IMR-90 (cell line): ENCODE measurements around the gene CNNM2. TPM values are rescaled to one million over a fixed set of nuclear protein-coding genes. Genes with fewer than 3 reads are reported as not detected.

ENCODE experiments used
- ATAC-seq: fragments of 200-7000 bp; cut with Tn5 transposase; 2 replicates; pipeline ENCODE4 v1.9.1; 2020; ENCODE audit warnings: low read depth, mild to moderate bottlenecking, moderate library complexity
- BruUV-seq: library from RNA; stranded (reverse); fragments of 400-500 nt; replicated peaks from 2 replicates; lab custom pipeline; 2021; lab: Mats Ljungman, UMichigan
- CTCF ChIA-PET: fragments of 300-600 bp; formaldehyde crosslinking; extraction: SDS; loops from one replicate; lab custom pipeline; 2021; ENCODE audit warnings: antibody characterized with exemption; lab: Yijun Ruan, JAX
- POLR2A ChIA-PET: fragments of 300-600 bp; sonication (Branson Sonifier 250); formaldehyde crosslinking; loops from one replicate; lab custom pipeline; 2022; ENCODE audit warnings: antibody characterized with exemption; ENCODE audit not compliant: unreplicated experiment; lab: Charles Lee
- DNase-seq: peaks from one replicate; pipeline ENCODE4 v3.0.0; 2013
- H2AFZ ChIP-seq: replicated peaks from 2 replicates; pipeline ENCODE3; 2013; ENCODE audit warnings: low read length, mild to moderate bottlenecking; ENCODE audit not compliant: poor library complexity
- H2AK5ac ChIP-seq: 2 replicates; pipeline ENCODE4 v1.6.1; 2013; ENCODE audit warnings: low read depth, low read length, inconsistent platforms
- H2AK9ac ChIP-seq: replicated peaks from 2 replicates; pipeline ENCODE3; 2013; ENCODE audit warnings: mild to moderate bottlenecking, low read depth, low read length, moderate library complexity; ENCODE audit not compliant: poor library complexity
- H2BK120ac ChIP-seq: 2 replicates; pipeline ENCODE4 v1.6.1; 2013; ENCODE audit warnings: low read depth, low read length, inconsistent platforms
- H2BK15ac ChIP-seq: 3 replicates; pipeline ENCODE4 v1.6.1; 2013; ENCODE audit warnings: low read depth, low read length, inconsistent platforms
- H2BK20ac ChIP-seq: 2 replicates; pipeline ENCODE4 v1.6.1; 2013; ENCODE audit warnings: low read depth, mild to moderate bottlenecking, inconsistent platforms, low read length, moderate library complexity
- H2BK5ac ChIP-seq: 2 replicates; pipeline ENCODE4 v1.6.1; 2013; ENCODE audit warnings: mild to moderate bottlenecking, low read depth, low read length, inconsistent platforms; ENCODE audit not compliant: poor library complexity, severe bottlenecking
- H3K14ac ChIP-seq: replicated peaks from 2 replicates; pipeline ENCODE4 v1.6.1; 2013; ENCODE audit warnings: low read depth, low read length, inconsistent platforms
- H3K18ac ChIP-seq: 2 replicates; pipeline ENCODE4 v1.6.1; 2013; ENCODE audit warnings: low read depth, low read length, control low read depth
- H3K23ac ChIP-seq: 2 replicates; pipeline ENCODE4 v1.6.1; 2013; ENCODE audit warnings: low read depth, low read length, inconsistent platforms
- H3K27ac ChIP-seq: 2 replicates; pipeline ENCODE4 v1.5.1; 2013; ENCODE audit warnings: mild to moderate bottlenecking, control low read depth, low read length; ENCODE audit not compliant: insufficient read depth
- H3K27me3 ChIP-seq: 2 replicates; pipeline ENCODE4 v1.6.1; 2013; ENCODE audit warnings: low read length; ENCODE audit not compliant: control insufficient read depth, insufficient read depth
- H3K36me3 ChIP-seq: 2 replicates; pipeline ENCODE4 v1.6.1; 2013; ENCODE audit warnings: low read length, mixed read lengths; ENCODE audit not compliant: control insufficient read depth, insufficient read depth
- H3K4ac ChIP-seq: 2 replicates; pipeline ENCODE4 v1.6.1; 2013; ENCODE audit warnings: low read depth, low read length, inconsistent platforms
- H3K4me1 ChIP-seq: 2 replicates; pipeline ENCODE4 v1.6.1; 2013; ENCODE audit warnings: low read length, mixed read lengths; ENCODE audit not compliant: control insufficient read depth, insufficient read depth
- H3K4me2 ChIP-seq: 2 replicates; pipeline ENCODE4 v1.6.1; 2013; ENCODE audit warnings: low read depth, mild to moderate bottlenecking, control low read depth, low read length, moderate library complexity
- H3K4me3 ChIP-seq: 2 replicates; pipeline ENCODE4 v1.5.1; 2013; ENCODE audit warnings: low read depth, mild to moderate bottlenecking, control low read depth, low read length, moderate library complexity; ENCODE audit not compliant: insufficient read depth
- H3K56ac ChIP-seq: 2 replicates; pipeline ENCODE4 v1.6.1; 2013; ENCODE audit warnings: low read length, inconsistent platforms; ENCODE audit not compliant: insufficient read depth; ENCODE audit errors: extremely low read depth
- H3K79me1 ChIP-seq, 2 experiments: 2 replicates each; pipeline ENCODE4 v1.6.1; 2013; ENCODE audit warnings: low read length in 2 of 2, inconsistent platforms in 1 of 2, low read depth in 1 of 2
- H3K9ac ChIP-seq: 2 replicates; pipeline ENCODE4 v1.6.1; 2013; ENCODE audit warnings: low read depth, low read length, control low read depth
- H3K9me1 ChIP-seq: 2 replicates; pipeline ENCODE4 v1.6.1; 2013; ENCODE audit warnings: low read length, inconsistent platforms; ENCODE audit not compliant: insufficient read depth
- H3K9me3 ChIP-seq: 2 replicates; pipeline ENCODE4 v1.6.1; 2013; ENCODE audit warnings: low read length; ENCODE audit not compliant: control insufficient read depth, insufficient read depth
- H4K20me1 ChIP-seq: 2 replicates; pipeline ENCODE4 v1.6.1; 2013; ENCODE audit warnings: low read length, inconsistent platforms; ENCODE audit not compliant: insufficient read depth
- H4K5ac ChIP-seq: 2 replicates; pipeline ENCODE4 v1.6.1; 2013; ENCODE audit warnings: mild to moderate bottlenecking, low read depth, low read length, control low read depth
- H4K8ac ChIP-seq, 2 experiments: 2 replicates each; pipeline ENCODE4 v1.6.1; 2013; ENCODE audit warnings: low read depth in 2 of 2, low read length in 2 of 2, control low read depth in 1 of 2, inconsistent platforms in 1 of 2
- H4K91ac ChIP-seq: 2 replicates; pipeline ENCODE4 v1.6.1; 2013; ENCODE audit warnings: low read depth, low read length, inconsistent platforms; ENCODE audit not compliant: insufficient read depth
- BHLHE40 ChIP-seq: fragments of 150-350 bp; IDR thresholded peaks from 2 replicates; pipeline ENCODE4 v1.6.1; 2016; ENCODE audit warnings: mild to moderate bottlenecking, low read depth, low read length
- CEBPB ChIP-seq: IDR thresholded peaks from 2 replicates; pipeline ENCODE4 v1.6.1; 2012; ENCODE audit warnings: low read depth, low read length, improper control_type of control experiment
- FOS ChIP-seq: fragments of 150-350 bp; IDR thresholded peaks from 2 replicates; pipeline ENCODE4 v1.6.1; 2016; ENCODE audit warnings: low read depth, low read length
- MAZ ChIP-seq: IDR thresholded peaks from 2 replicates; pipeline ENCODE4 v1.6.1; 2012; ENCODE audit warnings: low read depth, mild to moderate bottlenecking, low read length, improper control_type of control experiment, moderate library complexity, borderline replicate concordance
- MXI1 ChIP-seq: IDR thresholded peaks from 2 replicates; pipeline ENCODE4 v1.6.1; 2012; ENCODE audit warnings: low read depth, mild to moderate bottlenecking, low read length, moderate library complexity, borderline replicate concordance
- RAD21 ChIP-seq: IDR thresholded peaks from 2 replicates; pipeline ENCODE4 v1.6.1; 2012; ENCODE audit warnings: low read length, improper control_type of control experiment
- RFX5 ChIP-seq: IDR thresholded peaks from 2 replicates; pipeline ENCODE4 v1.8.0; 2012; ENCODE audit warnings: low read depth, mild to moderate bottlenecking, low read length, moderate library complexity
- SMC3 ChIP-seq: fragments of 150-350 bp; IDR thresholded peaks from 2 replicates; pipeline ENCODE4 v1.6.1; 2016; ENCODE audit warnings: low read depth, mild to moderate bottlenecking, antibody characterized with exemption, low read length, moderate library complexity
- WGBS, 2 experiments: methylation state at CpG; one replicate each; pipeline versions ENCODE4 v1.1.5 to v1.1.7; 2013; ENCODE audit warnings: missing lambda C conversion rate in 2 of 2; ENCODE audit not compliant: insufficient read length in 1 of 2; ENCODE audit errors: extremely low coverage in 2 of 2; 5-methylcytosine and 5-hydroxymethylcytosine counted together
- dilution Hi-C: fragments of 300-500 bp; cut with HindIII; formaldehyde crosslinking; loops from one replicate; pipeline ENCODE4 v1.14.3; 2018; ENCODE audit warnings: low sequenced_read_pairs; ENCODE audit not compliant: unreplicated experiment
- in situ Hi-C: fragments of 300-500 bp; cut with MboI; formaldehyde crosslinking; loops from 3 replicates; pipeline ENCODE4 v1.14.3; 2019; ENCODE audit warnings: low sequenced_read_pairs, inconsistent platforms, mixed read lengths
- intact Hi-C: fragments of 100-400 bp; cut with micrococcal nuclease; formaldehyde crosslinking; loops from 2 replicates; pipeline ENCODE4 v1.10.0; 2022
- polyA plus RNA-seq, 3 experiments: library from polyadenylated mRNA; depleted of rRNA; stranded (reverse); fragments of >200 nt; gene quantifications; 2 replicates each; pipeline ENCODE4 v1.2.3, GENCODE V29; 2012; ENCODE audit warnings: low replicate concordance in 1 of 3
- total RNA-seq: library from RNA; depleted of rRNA; stranded (reverse); fragments of >200 nt; gene quantifications from 2 replicates; pipeline ENCODE4 v1.2.3, GENCODE V29; 2012
- TF ChIP-seq, protein P1 (sequence below): fragments of 150-350 bp; IDR thresholded peaks from 2 replicates; pipeline ENCODE4 v1.6.1; 2016; ENCODE audit warnings: low read depth, mild to moderate bottlenecking, low read length, moderate library complexity, borderline replicate concordance

Gene CNNM2
- total and polyA plus RNA-seq, 2 of the 4 experiments (the other 2 are of a cell fraction) = 4.7 to 5.6 TPM

DNA sequence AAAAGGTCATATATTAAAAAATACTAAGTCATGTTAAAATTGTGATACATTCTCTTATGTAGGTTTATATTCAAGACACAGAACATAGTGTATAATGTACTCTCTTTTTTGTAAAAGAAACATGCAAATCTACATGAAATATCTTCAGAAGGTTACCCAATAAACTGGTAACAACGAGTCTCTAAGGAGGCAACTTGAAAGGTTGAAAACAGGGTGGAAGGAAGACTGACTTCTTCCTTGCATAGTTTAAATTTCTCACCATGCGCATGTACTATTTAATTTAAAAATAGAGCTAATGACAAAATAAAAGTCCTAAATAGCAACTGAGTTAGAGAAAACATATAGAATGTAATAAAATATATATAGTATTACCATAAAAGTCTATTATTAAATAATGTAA is 142.5 kb downstream of the CNNM2 start:
- dilution Hi-C loops (no loop called here), in situ Hi-C loops (loop anchor here (5.0 to 10.0 kb wide), 2 partner anchors 143 to 326 kb away; partner anchors contain the start of gene CNNM2), intact Hi-C loops (no loop called here)
- CTCF ChIA-PET = interaction anchor here (1.4 kb wide), 1 partner anchor 143 kb away, joined by 3 read pairs; the partner anchor contains the start of gene CNNM2
- Histone ChIP-seq H4K91ac (no peak overlapping the region), H4K8ac (no peak overlapping the region), H4K5ac (no peak overlapping the region), H3K9ac (no peak overlapping the region), H2BK15ac (no peak overlapping the region), H3K27ac (no peak overlapping the region), H3K23ac (no peak overlapping the region), H3K9me1 (peaks cover 11% of the 10 kb centered on the region), H3K4me2 (no peak overlapping the region), H4K20me1 (no peaks in the 10 kb centered on the region), H2AK5ac (no peak overlapping the region), H2AK9ac (no peak overlapping the region), H3K27me3 (no peaks in the 10 kb centered on the region), H2BK120ac (no peak overlapping the region), H2BK5ac (no peak overlapping the region), H3K4me1 (peaks cover 6% of the 10 kb centered on the region), H3K56ac (no peak overlapping the region), H3K4ac (no peak overlapping the region), H2BK20ac (no peak overlapping the region), H3K4me3 (no peak overlapping the region), H3K14ac (no peak overlapping the region), H3K36me3 (peaks cover 7% of the 10 kb centered on the region), H3K18ac (no peak overlapping the region), H3K79me1 (peaks cover 5 to 36% of the 10 kb centered on the region in 2 experiments; a peak in 3 of 4 replicates), H2AFZ (no peak overlapping the region), H3K9me3 (peaks cover 6% of the 10 kb centered on the region; the same call in 1 of the 2 replicates)
- ATAC-seq = no peak
- BruUV-seq = no TSS peak
- POLR2A ChIA-PET = no interaction called here
- no CpG with 5 or more reads among the region's 2 CpGs for WGBS, 2 experiments
- no peak for TF ChIP-seq RAD21
- no peak for TF ChIP-seq RFX5
- TF ChIP-seq SMC3 = no peak
- TF ChIP-seq, protein P1, sequence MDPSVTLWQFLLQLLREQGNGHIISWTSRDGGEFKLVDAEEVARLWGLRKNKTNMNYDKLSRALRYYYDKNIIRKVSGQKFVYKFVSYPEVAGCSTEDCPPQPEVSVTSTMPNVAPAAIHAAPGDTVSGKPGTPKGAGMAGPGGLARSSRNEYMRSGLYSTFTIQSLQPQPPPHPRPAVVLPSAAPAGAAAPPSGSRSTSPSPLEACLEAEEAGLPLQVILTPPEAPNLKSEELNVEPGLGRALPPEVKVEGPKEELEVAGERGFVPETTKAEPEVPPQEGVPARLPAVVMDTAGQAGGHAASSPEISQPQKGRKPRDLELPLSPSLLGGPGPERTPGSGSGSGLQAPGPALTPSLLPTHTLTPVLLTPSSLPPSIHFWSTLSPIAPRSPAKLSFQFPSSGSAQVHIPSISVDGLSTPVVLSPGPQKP = no peak
- TF ChIP-seq FOS = no peak
- TF ChIP-seq MXI1 = no peak
- no peak for TF ChIP-seq BHLHE40
- no peak for TF ChIP-seq MAZ
- TF ChIP-seq CEBPB = no peak
- DNase-seq = no peak
